Measurements from ENCODE around the gene PROK2. TPM values are rescaled to one million over a fixed set of nuclear protein-coding genes. Genes with fewer than 3 reads are reported as not detected.
A peak's percentile ranks its signal among the peaks of the same experiment; 100 is the strongest.

Gene PROK2
- total RNA-seq, 1 donor from 2014 or later: not detected

- Mint-ChIP-seq H3K4me3 (no peak overlapping the region), H3K36me3 (ENCODE audit: low read depth) (no peaks in the 10 kb centered on the region), H3K9me3 (no peaks in the 10 kb centered on the region), H3K27me3 (ENCODE audit: insufficient read depth) (peaks cover 14% of the 10 kb centered on the region), H3K27ac (no peak overlapping the region), H3K4me1 (ENCODE audit: low read depth) (no peaks in the 10 kb centered on the region)
- no peak for DNase-seq (ENCODE audit: low spot score)
- intact Hi-C loops (cut with micrococcal nuclease): no loop called here
Measured at GRCh38 chr3:71805199-71805598, 20.3 kb upstream of the PROK2 start.

GRCh38 chr3:71803248-71803647 is 18.3 kb upstream of the PROK2 start:
- no peak for DNase-seq (ENCODE audit: low spot score)
- intact Hi-C loops (cut with micrococcal nuclease): no loop called here
- Mint-ChIP-seq H3K4me1 (ENCODE audit: low read depth) (no peaks in the 10 kb centered on the region), H3K27ac (no peak overlapping the region), H3K36me3 (ENCODE audit: low read depth) (no peaks in the 10 kb centered on the region), H3K27me3 (ENCODE audit: insufficient read depth) (peaks cover 24% of the 10 kb centered on the region), H3K4me3 (no peak overlapping the region), H3K9me3 (no peaks in the 10 kb centered on the region)

- Mint-ChIP-seq H3K27ac (no peak overlapping the region), H3K9me3 (no peaks in the 10 kb centered on the region), H3K4me3 (no peak overlapping the region), H3K4me1 (ENCODE audit: low read depth) (no peaks in the 10 kb centered on the region), H3K36me3 (ENCODE audit: low read depth) (no peaks in the 10 kb centered on the region), H3K27me3 (ENCODE audit: insufficient read depth) (peaks cover 27% of the 10 kb centered on the region)
- intact Hi-C loops (cut with micrococcal nuclease): no loop called here
- DNase-seq (ENCODE audit: low spot score): no peak
Measured at GRCh38 chr3:71801986-71802385, 17.0 kb upstream of the PROK2 start.

GRCh38 chr3:71800023-71800422 is 15.1 kb upstream of the PROK2 start:
- DNase-seq (ENCODE audit: low spot score): no peak
- H3K36me3 Mint-ChIP-seq (ENCODE audit: low read depth): no peaks in the 10 kb centered on the region
- no peak overlapping the region for H3K4me3 Mint-ChIP-seq
- no peak overlapping the region for H3K27ac Mint-ChIP-seq
- intact Hi-C loops (cut with micrococcal nuclease): no loop called here
- H3K4me1 Mint-ChIP-seq (ENCODE audit: low read depth): no peaks in the 10 kb centered on the region
- H3K9me3 Mint-ChIP-seq: no peaks in the 10 kb centered on the region
- H3K27me3 Mint-ChIP-seq (ENCODE audit: insufficient read depth): peaks cover 32% of the 10 kb centered on the region

- H3K27me3 Mint-ChIP-seq (ENCODE audit: insufficient read depth): peaks cover 36% of the 10 kb centered on the region
- H3K4me1 Mint-ChIP-seq (ENCODE audit: low read depth): no peaks in the 10 kb centered on the region
- DNase-seq (ENCODE audit: low spot score): no peak
- no peak overlapping the region for H3K27ac Mint-ChIP-seq
- H3K4me3 Mint-ChIP-seq: no peak overlapping the region
- no peaks in the 10 kb centered on the region for H3K9me3 Mint-ChIP-seq
- no peaks in the 10 kb centered on the region for H3K36me3 Mint-ChIP-seq (ENCODE audit: low read depth)
- intact Hi-C loops (cut with micrococcal nuclease): no loop called here
Measured at GRCh38 chr3:71797455-71797854, 12.5 kb upstream of the PROK2 start.

GRCh38 chr3:71796290-71796689 is 11.3 kb upstream of the PROK2 start:
- Mint-ChIP-seq H3K27me3 (ENCODE audit: insufficient read depth) (peaks cover 27% of the 10 kb centered on the region), H3K4me3 (no peak overlapping the region), H3K4me1 (ENCODE audit: low read depth) (no peaks in the 10 kb centered on the region), H3K9me3 (no peaks in the 10 kb centered on the region), H3K27ac (no peak overlapping the region), H3K36me3 (ENCODE audit: low read depth) (no peaks in the 10 kb centered on the region)
- intact Hi-C loops (cut with micrococcal nuclease): no loop called here
- DNase-seq (ENCODE audit: low spot score): no peak

- Mint-ChIP-seq H3K9me3 (no peaks in the 10 kb centered on the region), H3K4me3 (no peak overlapping the region), H3K27me3 (ENCODE audit: insufficient read depth) (peaks cover 31% of the 10 kb centered on the region), H3K27ac (no peak overlapping the region), H3K4me1 (ENCODE audit: low read depth) (no peaks in the 10 kb centered on the region), H3K36me3 (ENCODE audit: low read depth) (no peaks in the 10 kb centered on the region)
- DNase-seq (ENCODE audit: low spot score): no peak
- intact Hi-C loops (cut with micrococcal nuclease): no loop called here
Measured at GRCh38 chr3:71791634-71792033, 6.7 kb upstream of the PROK2 start.

- Mint-ChIP-seq H3K9me3 (no peaks in the 10 kb centered on the region), H3K4me1 (ENCODE audit: low read depth) (no peaks in the 10 kb centered on the region), H3K27me3 (ENCODE audit: insufficient read depth) (peaks cover 40% of the 10 kb centered on the region), H3K4me3 (no peak overlapping the region), H3K36me3 (ENCODE audit: low read depth) (no peaks in the 10 kb centered on the region), H3K27ac (no peak overlapping the region)
- intact Hi-C loops (cut with micrococcal nuclease): no loop called here
- DNase-seq (ENCODE audit: low spot score): no peak
Measured at GRCh38 chr3:71789922-71790321, 5.0 kb upstream of the PROK2 start.

GRCh38 chr3:71787851-71788405 is 3.0 kb upstream of the PROK2 start:
- Mint-ChIP-seq H3K4me1 (ENCODE audit: low read depth) (peaks cover 7% of the 10 kb centered on the region), H3K4me3 (no peak overlapping the region), H3K27me3 (ENCODE audit: insufficient read depth) (peaks cover 47% of the 10 kb centered on the region), H3K36me3 (ENCODE audit: low read depth) (no peaks in the 10 kb centered on the region), H3K9me3 (no peaks in the 10 kb centered on the region), H3K27ac (no peak overlapping the region)
- DNase-seq (ENCODE audit: low spot score): no peak
- intact Hi-C loops (cut with micrococcal nuclease): no loop called here

GRCh38 chr3:71786551-71786950 is 1.6 kb upstream of the PROK2 start:
- intact Hi-C loops (cut with micrococcal nuclease): no loop called here
- Mint-ChIP-seq H3K4me3 (no peak overlapping the region), H3K27me3 (ENCODE audit: insufficient read depth) (peaks cover 58% of the 10 kb centered on the region), H3K27ac (no peak overlapping the region), H3K36me3 (ENCODE audit: low read depth) (no peaks in the 10 kb centered on the region), H3K9me3 (no peaks in the 10 kb centered on the region), H3K4me1 (ENCODE audit: low read depth) (peaks cover 7% of the 10 kb centered on the region)
- DNase-seq (ENCODE audit: low spot score): no peak

GRCh38 chr3:71786217-71786549 is 1.2 kb upstream of the PROK2 start:
- H3K27ac Mint-ChIP-seq: no peak overlapping the region
- no peaks in the 10 kb centered on the region for H3K36me3 Mint-ChIP-seq (ENCODE audit: low read depth)
- peaks cover 7% of the 10 kb centered on the region for H3K4me1 Mint-ChIP-seq (ENCODE audit: low read depth)
- no peak overlapping the region for H3K4me3 Mint-ChIP-seq
- peaks cover 62% of the 10 kb centered on the region for H3K27me3 Mint-ChIP-seq (ENCODE audit: insufficient read depth)
- no peak for DNase-seq (ENCODE audit: low spot score)
- intact Hi-C loops (cut with micrococcal nuclease): no loop called here
- H3K9me3 Mint-ChIP-seq: no peaks in the 10 kb centered on the region

GRCh38 chr3:71785532-71786216 is 726 bp upstream of the PROK2 start:
- Mint-ChIP-seq H3K4me3 (peak overlapping the region; percentile 62), H3K4me1 (ENCODE audit: low read depth) (peaks cover 7% of the 10 kb centered on the region), H3K27ac (peak overlapping the region; percentile 5), H3K27me3 (ENCODE audit: insufficient read depth) (peaks cover 63% of the 10 kb centered on the region), H3K36me3 (ENCODE audit: low read depth) (no peaks in the 10 kb centered on the region), H3K9me3 (no peaks in the 10 kb centered on the region)
- DNase-seq (ENCODE audit: low spot score): no peak
- intact Hi-C loops (cut with micrococcal nuclease): loop anchor here (2.0 kb wide), 1 partner anchor 31 kb away; no protein-coding TSS in a partner anchor

GRCh38 chr3:71784201-71784913 is 591 bp downstream of the PROK2 start:
- Mint-ChIP-seq H3K9me3 (no peaks in the 10 kb centered on the region), H3K4me1 (ENCODE audit: low read depth) (peaks cover 21% of the 10 kb centered on the region), H3K27ac (peak overlapping the region; percentile 67), H3K36me3 (ENCODE audit: low read depth) (no peaks in the 10 kb centered on the region), H3K27me3 (ENCODE audit: insufficient read depth) (peaks cover 63% of the 10 kb centered on the region), H3K4me3 (peak overlapping the region; percentile 79)
- DNase-seq (ENCODE audit: low spot score): no peak
- intact Hi-C loops (cut with micrococcal nuclease): loop anchor here (2.0 kb wide), 1 partner anchor 30 kb away; no protein-coding TSS in a partner anchor

Data from activated T-helper 1 cell treated with anti-CD3 and anti-CD28 coated beads, Interleukin-12 subunit alpha, Interleukin-12 subunit beta, Interleukin-2, Interleukin-4 antibody, amounts not matched to agents 30 ng/mL and 10 ng/mL and 1 ng/mL, durations not matched to agents 14 hours and 24 hours and 36 hours (primary cell).